Ureter (tissue), 1 donor: Measurements from ENCODE around the gene GLS. TPM values are rescaled to one million over a fixed set of nuclear protein-coding genes. Genes with fewer than 3 reads are reported as not detected.

Experiments
- DNase-seq: peaks from one replicate; pipeline ENCODE4 v3.0.0-alpha.2; 2020; ENCODE audit warnings: low spot score
- total RNA-seq: library from RNA; stranded (reverse); gene quantifications from one replicate; pipeline ENCODE4 v1.2.4, GENCODE V29; 2023
- donor health status: DM: yes; HTN: yes; CAD: no.

GLS gene
- total RNA-seq, 1 donor from 2014 or later: 105 TPM

GRCh38 chr2:191012845-191013681 lies 132.4 kb downstream of the GLS start:
- DNase-seq: no peak

- DNase-seq: no peak
These were observed 133.0 kb downstream of the GLS start for GRCh38 chr2:191013682-191013931.

GRCh38 chr2:191013932-191014652 lies 133.5 kb downstream of the GLS start, which contains the start of gene STAT1:
Gene STAT1 (minus strand): TSS chr2:191014171. CDS start chr2:191010003, 4,168 bp downstream.
- peak; percentile 95 for DNase-seq

GRCh38 chr2:191014653-191015020 lies 134.0 kb downstream of the GLS start:
- no peak for DNase-seq

Other genes with a start within 250 kb of the GLS start
- 49.7 TPM for gene NAB1, start 231.7 kb upstream of the GLS start, total RNA-seq
- gene STAT1, start 133.3 kb downstream of the GLS start, total RNA-seq: 84.1 TPM